OCI-M1 (cell line): ENCODE measurements around the gene STMN3.
A peak's percentile ranks its signal among the peaks of the same experiment; 100 is the strongest.

Experiments used
- DNase-seq: peaks from one replicate; lab custom pipeline; 2025; lab: John Stamatoyannopoulos, UW

Gene STMN3

GRCh38 chr20:63653041-63653973 is at the start of gene STMN3:
Gene STMN3, minus strand, starts transcription at chr20:63653424. Its CDS starts 79 bp downstream, at chr20:63653345.
- peak; percentile 94 for DNase-seq

DNA sequence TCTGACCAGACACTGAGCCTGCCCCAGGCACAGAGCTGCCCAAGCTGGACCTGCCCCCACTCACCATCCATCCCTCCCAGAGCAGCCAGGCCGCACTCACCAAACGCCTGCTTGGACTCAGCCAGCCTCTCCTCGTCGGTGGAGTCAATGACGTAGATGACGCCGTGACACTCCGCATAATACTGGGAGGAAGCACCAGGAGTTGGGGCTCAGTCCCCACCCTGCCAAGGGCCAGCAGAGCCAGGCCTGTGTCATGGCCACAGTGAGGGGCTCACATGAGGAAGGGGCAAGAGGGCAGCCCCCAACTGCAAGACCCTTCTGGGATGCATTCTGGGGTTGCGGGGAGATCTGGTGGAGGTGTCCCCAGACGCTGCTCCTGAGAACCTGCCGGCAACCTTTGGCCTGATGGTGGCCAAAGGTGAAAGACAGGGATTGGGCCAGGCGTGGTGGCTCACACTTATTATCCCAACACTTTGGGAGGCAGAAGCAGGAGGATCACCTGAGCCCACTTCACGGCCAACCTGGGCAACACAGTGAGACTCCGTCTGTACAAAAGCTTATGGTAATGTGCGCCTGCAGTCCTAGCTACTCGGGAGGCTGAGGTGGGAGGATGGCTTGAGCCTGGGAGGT is 48.9 kb upstream of the STMN3 start:
- no peak for DNase-seq

- no peak for DNase-seq
Measured at GRCh38 chr20:63701329-63702035, 48.3 kb upstream of the STMN3 start.

GRCh38 chr20:63701051-63701328 is 47.8 kb upstream of the STMN3 start:
- no peak for DNase-seq

DNA sequence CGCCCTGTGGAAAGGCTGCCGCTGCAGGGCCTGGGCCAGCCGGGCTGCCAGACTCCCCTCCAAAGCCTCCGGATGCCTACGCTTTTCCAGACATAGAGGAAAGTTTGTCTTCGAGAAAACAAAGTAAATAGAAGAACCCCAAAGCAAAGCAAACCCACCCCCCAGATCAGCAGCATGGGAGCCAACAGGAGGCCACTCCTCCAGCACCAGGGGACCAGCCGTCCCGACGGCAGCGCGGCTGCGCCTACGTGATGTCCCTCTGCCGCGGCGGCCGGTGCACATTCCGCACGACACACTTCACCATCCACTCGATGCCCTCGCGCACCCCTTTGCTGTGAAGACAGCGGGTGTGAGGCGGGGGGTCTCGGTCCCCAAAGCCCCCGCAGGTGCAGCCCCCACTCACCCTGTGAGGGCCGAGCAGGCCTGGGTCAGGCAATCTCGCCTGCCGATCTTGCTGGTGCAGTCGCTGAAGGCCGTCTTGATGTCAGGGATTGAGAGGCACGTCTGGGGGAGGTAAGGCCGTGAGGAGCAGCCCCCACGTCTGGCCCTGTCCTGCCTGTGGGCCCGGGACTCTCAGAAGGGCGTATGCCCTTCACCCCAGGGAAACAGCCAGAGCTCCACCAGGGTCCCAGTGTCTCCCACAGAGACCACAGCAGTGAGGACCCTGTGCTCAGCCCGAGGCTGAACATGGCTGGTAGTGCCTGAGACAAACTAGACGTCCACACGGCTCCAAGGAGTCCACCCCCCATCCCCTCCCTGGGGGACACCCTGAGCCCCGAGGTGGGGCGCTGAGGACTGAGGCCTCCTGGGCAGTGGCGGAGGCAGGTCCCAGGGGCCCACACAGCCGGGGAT is 47.2 kb upstream of the STMN3 start:
- no peak for DNase-seq

DNA sequence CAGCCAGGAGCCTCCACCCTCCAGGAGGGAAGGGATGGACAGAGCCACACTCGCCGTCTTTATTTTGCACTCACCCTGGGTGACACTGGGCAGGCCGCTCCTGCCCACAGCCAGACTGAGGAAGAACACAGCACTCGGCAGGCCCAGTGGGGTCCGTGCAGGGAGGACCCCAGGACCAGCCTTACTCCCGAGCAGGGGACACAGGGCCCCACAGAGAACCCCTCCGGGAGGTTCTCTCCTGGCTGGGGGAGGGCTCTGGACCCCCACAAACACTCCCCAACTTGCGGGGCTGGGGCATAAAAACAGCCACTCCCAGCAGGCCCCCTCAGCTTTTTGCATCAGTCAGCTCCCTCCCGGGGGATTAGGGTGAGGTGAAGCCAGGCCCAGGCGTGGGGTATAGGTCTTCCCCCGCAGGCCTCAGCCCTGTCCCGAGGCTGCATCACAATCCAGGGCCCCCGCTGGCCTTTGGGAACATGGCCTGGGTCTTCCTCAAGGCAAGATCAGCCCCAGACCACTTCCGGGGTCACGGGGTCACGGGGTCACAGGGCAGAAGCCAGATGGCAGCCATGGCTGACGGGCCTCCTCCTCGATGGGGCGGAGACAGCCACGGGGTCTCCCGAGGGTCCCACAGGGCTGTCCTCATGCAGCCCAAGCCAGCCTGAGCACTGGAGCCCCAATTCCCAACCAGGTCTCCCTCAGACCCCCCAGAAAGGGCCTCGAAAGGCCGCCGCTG is 46.4 kb upstream of the STMN3 start:
- no peak for DNase-seq

DNA sequence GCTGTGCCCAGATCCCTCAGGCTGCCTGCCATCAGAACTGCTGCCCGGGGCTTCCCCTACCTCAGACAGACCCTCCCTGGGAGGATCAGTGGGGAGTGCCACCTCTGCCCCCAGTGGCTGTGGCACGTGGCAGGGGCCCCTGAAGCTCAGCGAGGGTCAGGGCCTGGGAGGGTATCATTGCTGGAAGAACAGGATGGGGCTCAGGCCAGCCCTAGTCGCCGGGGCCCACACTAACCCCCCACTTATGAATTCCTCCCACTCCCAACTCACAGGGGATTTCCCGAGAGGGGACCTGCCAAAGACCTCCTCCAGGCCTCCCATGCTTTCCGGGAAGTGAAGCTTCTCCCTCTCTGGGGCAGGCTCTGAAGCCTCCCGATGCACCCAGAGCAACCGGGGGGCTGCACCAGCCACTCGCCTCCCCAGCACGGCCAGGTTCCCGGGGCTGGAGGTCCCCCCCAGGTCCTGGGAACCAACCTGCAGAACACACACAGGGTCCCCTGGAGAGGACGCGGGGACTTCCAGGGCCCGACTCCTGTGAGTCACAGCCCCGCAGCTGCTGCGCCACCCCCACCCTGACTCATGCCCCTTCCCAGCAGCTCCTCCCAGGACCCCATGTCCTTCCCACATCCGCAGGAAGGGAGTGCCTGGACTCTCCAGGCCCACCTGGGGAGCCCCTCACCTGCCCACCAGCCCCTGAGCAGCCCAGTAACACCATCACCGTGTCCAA is 45.7 kb upstream of the STMN3 start:
- DNase-seq, result no peak

DNA sequence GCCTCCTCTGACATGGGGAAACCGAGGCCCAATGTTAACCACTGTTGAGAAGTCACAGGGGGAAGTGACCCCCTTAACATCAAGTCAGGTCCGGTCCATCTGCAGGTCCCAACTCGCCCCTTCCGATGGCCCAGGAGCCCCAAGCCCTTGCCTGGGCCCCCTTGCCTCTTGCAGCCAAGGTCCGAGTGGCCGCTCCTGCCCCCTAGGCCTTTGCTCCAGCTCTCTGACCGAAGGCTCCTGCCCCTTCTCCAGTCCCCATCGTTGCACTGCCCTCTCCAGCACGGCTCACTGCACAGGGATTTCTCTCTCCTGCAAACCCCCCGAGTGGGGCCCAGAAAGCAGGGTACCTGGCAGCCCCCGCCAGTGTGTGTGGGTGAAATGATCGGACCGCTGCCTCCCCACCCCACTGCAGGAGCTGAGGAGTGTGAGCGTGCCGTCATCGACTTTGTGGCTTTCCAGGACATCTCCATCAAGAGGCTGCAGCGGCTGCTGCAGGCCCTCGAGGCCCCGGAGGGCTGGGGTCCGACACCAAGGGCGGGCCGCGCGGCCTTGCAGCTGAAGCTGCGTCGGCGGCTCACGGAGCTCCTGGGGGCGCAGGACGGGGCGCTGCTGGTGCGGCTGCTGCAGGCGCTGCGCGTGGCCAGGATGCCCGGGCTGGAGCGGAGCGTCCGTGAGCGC is 44.8 kb upstream of the STMN3 start:
- DNase-seq, result no peak

DNA sequence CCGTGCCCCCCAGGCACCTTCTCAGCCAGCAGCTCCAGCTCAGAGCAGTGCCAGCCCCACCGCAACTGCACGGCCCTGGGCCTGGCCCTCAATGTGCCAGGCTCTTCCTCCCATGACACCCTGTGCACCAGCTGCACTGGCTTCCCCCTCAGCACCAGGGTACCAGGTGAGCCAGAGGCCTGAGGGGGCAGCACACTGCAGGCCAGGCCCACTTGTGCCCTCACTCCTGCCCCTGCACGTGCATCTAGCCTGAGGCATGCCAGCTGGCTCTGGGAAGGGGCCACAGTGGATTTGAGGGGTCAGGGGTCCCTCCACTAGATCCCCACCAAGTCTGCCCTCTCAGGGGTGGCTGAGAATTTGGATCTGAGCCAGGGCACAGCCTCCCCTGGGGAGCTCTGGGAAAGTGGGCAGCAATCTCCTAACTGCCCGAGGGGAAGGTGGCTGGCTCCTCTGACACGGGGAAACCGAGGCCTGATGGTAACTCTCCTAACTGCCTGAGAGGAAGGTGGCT is 44.2 kb upstream of the STMN3 start:
- DNase-seq, result no peak

DNA sequence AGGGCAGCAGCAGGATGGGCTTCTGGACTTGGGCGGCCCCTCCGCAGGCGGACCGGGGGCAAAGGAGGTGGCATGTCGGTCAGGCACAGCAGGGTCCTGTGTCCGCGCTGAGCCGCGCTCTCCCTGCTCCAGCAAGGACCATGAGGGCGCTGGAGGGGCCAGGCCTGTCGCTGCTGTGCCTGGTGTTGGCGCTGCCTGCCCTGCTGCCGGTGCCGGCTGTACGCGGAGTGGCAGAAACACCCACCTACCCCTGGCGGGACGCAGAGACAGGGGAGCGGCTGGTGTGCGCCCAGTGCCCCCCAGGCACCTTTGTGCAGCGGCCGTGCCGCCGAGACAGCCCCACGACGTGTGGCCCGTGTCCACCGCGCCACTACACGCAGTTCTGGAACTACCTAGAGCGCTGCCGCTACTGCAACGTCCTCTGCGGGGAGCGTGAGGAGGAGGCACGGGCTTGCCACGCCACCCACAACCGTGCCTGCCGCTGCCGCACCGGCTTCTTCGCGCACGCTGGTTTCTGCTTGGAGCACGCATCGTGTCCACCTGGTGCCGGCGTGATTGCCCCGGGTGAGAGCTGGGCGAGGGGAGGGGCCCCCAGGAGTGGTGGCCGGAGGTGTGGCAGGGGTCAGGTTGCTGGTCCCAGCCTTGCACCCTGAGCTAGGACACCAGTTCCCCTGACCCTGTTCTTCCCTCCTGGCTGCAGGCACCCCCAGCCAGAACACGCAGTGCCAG is 43.6 kb upstream of the STMN3 start, which contains the start of gene TNFRSF6B:
TSS of gene TNFRSF6B (plus strand) at position 25 of the 729 bp plus-strand sequence. CDS start at position 141, 116 bp downstream.
- no peak for DNase-seq

DNA sequence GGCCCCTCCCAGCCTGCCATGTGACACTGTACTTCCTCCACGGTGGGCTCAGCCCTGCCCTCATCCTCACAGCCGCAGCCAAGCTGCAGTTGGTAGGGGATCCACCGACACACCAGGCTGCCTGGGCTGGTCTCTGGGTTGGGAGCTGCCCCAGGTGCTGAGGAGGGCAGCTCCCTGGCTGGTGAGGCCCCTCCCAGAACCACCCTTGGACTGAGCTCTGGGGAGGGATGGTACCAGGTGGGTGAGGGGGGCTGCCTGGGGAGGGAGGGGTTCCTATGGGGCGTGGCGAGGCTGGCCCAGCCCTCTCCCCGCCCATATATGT is 43.0 kb upstream of the STMN3 start:
- no peak for DNase-seq

DNA sequence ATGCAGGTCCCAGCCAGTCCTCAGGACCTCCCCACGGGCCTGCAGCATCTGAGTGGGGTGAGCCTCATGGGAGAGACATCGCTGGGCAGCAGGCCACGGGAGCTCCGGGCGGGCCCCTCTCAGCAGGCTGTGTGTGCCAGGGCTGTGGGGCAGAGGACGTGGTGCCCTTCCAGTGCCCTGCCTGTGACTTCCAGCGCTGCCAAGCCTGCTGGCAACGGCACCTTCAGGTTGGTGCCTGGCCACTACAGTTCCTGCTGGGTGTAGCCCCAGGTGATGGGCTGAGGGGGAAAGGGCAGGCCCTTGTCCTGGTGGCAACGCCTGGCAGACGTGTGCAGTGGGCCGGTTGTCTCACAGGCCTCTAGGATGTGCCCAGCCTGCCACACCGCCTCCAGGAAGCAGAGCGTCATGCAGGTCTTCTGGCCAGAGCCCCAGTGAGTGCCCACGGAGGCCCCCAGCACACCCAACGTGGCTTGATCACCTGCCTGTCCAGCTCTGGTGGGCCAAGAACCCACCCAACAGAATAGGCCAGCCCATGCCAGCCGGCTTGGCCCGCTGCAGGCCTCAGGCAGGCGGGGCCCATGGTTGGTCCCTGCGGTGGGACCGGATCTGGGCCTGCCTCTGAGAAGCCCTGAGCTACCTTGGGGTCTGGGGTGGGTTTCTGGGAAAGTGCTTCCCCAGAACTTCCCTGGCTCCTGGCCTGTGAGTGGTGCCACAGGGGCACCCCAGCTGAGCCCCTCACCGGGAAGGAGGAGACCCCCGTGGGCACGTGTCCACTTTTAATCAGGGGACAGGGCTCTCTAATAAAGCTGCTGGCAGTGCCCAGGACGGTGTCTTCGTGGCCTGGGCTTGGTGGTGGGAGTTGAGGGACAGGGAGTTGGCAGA is 42.4 kb upstream of the STMN3 start:
- no peak for DNase-seq

GRCh38 chr20:63694584-63695423 is 41.6 kb upstream of the STMN3 start:
- no peak for DNase-seq

DNA sequence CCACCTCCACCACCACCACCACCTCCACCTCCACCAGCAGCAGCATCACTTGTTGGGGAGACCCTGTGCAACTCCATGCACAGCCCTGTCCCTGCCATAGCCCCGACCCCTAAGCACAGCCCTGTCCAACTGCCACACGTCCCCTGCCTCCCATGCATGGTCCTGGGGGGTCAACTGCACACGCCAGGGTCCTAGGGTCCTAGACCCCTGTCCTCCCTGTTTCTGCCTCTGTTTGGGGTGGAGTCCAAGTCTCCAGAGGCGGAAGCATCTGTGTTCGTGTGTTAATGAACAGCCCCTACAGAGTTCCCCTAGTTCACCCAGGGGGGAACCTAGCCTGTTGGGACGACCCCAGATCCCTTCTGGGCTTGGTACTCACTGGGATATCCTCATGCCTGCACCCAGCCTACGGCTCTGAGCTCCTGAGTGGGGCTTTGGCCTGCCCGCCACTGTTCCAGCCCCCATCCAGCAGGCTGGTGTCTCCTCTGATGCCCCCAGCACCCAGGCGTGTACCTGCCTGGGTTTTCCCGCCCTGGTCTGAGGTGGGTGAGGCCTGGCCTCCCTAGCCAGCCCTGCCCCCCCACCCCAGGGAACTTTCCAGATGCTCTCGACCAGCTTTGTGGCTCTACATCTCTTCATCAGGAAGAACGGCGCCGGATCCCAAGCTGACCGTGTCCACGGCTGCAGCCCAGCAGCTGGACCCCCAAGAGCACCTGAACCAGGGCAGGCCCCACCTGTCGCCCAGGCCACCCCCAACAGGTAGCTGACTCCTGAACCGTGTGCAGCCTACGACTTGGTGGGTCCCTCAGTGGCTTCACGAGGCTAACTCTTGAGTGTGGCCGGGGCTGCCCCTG is 40.7 kb upstream of the STMN3 start:
- DNase-seq, result no peak

GRCh38 chr20:63693083-63693732 is 40.0 kb upstream of the STMN3 start:
- DNase-seq, result no peak
